GM21576 (cell line): ENCODE measurements around the gene LBHD2.
"Not testable (repeated sequence)": the region's sequence is repeated elsewhere in the genome, so short reads cannot be mapped to it uniquely, and the experiment has no call there.

Source experiments
- ATAC-seq: cut with Tn5 transposase; IDR thresholded peaks from one replicate; pipeline ENCODE4 v1.9.1; 2021; ENCODE audit warnings: mild to moderate bottlenecking, moderate library complexity; ENCODE audit not compliant: unreplicated experiment

LBHD2 gene

DNA sequence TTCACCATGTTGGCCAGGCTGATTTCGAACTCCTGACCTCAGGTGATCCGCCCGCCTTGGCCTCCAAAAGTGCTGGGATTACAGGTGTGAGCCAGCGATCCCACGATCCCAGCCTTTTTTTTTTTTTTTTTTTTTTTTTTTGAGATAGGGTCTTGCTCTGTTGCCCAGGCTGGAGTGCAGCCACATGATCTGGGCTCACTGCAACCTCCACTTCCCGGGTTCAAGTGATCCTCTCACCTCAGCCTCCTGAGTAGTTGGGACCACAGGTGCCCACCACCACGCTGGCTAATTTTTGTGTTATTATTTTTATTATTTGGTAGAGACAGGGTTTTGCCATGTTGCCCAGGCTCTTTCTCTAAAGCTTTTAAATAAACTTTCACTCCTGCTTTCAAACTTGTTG lies 33.5 kb downstream of the LBHD2 start:
- not testable (repeated sequence) for ATAC-seq

DNA sequence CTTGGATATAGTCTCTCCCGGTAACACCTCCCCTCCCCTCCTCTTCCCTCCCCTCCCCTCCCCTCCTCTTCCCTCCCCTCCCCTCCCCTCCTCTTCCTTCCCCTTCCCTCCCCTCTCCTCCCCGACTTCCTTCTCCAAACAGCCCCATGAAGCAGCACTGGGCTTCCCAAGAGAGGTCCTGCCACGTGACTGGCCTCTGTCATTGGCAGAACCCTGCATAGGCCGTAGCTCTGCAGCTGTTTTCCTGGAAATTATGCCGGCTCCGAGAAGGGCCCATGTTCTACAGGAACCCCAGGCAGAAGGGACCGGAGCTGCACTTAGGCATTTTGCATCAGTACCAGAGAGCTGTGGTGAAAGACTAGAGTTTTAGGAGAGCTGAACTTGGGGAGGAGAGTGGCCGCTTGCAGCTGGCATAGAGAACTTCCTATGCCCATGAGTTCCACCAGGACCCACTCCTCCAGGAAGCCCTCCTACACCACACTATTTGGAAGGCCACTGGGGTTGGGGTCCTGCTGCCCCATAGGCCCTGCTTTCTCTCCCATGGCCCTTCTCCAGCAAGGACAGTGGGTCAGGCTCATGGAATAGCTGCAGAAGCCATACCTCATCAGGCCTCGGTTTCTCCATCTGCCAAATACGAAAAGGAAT lies 34.1 kb downstream of the LBHD2 start:
- ATAC-seq = no peak

DNA sequence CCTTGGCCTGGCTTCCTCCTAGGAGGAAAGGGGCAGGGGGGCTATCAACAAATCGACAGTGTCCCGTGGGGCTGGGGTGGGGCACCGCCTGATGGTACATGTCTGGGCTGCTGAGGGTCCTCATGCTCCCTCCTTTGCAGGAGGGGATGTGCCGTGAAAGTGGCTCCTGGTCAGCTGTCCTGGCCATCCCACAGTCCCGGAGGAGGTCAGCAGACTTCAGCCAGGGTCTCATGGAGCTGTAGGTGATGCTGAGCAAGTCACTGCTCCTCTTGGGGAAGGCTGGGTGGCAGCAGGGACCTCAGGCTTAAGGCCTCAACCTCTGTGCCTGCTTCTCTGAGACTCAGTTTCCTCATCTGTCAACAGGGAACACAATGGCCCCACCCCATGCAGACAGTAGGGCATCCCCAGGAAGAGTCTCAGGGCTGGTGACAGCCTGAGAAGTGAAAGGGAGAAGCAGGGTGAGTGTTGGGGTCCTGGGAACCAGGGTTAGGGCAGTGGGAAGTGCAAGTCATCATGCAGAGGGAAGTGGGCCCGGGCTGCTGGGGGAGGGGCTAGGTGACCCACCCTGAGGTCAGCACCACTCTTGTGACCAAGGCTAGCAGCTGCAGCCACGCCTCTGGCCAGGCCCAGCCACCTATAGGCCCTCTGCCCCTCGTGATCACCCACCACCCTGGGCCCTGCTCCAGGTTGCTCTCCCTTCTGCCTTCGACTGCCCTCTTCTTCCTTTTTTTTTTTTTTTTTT lies 34.8 kb downstream of the LBHD2 start:
- ATAC-seq = no peak

DNA sequence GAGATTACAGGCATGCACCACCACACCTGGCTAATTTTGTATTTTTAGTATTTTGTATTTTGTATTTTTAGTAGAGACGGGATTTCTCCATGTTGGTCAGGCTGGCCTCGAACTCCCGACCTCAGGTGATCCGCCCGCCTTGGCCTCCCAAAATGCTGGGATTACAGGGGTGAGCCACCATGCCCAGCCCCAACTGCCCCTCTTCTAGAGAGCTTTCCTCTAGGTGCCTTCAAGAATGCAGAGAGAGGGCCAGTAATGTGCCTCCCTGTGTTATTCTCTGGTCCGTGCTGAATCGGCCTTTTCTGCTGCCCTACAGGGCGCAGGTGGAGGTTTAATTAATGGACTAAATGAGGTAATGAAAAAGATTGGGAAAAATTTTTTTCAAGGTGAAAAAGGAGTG lies 35.5 kb downstream of the LBHD2 start:
- not testable (repeated sequence) for ATAC-seq

DNA sequence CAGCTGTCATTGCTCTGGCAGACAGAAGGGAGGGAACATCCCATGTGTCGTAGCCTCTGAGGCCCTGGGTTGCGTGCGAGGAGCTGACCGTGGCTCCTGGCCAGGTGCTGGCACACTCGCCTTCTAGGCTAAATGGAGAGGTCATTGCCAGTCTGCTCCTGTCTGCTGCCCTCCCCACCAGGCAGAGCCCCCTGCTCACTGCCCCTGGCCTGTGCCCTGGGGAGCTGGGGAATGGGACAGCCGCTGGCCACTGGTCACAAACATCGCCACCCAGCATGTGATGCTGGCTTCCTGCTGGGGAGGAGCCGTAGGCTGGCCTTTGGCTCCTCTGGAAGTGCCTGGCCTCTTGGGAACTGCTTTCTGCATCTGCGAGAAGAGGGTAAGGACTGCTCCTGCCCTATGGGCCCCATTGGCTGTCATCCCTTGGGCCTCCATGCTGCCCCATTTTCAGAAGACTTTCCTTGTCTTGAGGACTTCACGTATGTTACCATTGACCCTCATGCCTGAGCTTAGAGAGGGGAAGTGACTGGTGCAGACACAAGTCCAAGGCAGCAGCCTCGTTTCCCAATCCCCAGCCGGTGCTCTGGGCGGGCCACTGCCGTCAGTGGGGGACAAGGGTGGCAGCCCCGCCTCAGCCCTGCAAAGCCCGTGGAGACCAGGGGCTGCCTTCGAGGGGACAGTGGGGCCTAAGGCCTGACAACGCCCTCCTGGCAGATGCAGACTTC lies 37.3 kb downstream of the LBHD2 start:
- no peak for ATAC-seq

DNA sequence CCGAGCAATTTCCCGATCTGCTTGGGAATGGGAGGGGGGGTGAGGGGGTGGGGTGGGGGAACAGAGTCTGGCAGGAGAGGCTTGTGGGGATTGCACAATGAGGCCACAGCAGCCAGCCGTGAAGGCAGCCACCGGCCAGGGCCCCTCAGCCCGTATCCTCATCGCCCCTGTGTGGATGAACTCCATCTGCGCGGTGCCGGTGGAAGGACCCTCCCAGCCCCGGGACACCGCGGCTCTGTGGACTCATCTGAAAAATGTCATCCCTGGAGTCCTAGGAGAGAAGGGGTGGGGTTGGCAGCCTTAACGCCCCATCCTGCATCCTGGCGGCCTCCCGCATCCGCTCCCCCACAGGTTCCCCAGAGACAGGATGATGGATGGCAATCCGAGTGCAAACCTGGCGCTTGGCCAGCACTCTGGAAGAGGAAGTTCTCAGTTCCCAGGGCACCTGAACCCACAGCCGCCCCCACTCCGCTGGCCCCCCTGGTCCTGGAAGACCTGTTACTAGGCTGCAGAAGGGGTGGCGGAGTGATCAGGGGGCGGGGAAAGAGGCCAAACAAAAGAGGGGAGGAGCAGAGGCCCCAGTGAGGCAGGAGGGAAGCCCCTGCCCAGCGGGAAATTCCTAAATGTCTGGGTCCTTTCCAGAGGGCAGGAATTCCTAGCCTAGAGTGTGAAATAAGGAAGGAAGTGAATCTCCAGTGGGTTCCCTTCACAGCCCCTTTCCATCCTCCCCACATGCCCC lies 38.0 kb downstream of the LBHD2 start:
- ATAC-seq = no peak

DNA sequence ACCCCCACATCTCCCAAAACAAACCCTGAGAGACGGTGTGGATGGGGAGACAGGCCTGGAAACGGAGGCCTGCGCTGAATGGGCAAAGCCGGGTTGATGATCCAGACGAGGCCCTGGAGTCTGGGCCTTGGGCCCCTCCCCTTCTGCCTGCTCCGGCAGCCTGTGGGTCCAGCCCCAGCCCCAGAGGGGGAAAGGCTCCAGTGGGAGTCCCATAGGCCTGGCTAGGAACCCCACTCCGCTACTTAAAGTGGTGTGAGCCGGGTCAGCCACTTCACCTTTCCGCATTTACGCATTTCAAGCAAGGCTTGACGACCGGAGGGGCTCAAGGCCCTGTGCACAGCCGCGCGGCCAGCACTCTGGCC lies 38.6 kb downstream of the LBHD2 start:
- no peak for ATAC-seq

DNA sequence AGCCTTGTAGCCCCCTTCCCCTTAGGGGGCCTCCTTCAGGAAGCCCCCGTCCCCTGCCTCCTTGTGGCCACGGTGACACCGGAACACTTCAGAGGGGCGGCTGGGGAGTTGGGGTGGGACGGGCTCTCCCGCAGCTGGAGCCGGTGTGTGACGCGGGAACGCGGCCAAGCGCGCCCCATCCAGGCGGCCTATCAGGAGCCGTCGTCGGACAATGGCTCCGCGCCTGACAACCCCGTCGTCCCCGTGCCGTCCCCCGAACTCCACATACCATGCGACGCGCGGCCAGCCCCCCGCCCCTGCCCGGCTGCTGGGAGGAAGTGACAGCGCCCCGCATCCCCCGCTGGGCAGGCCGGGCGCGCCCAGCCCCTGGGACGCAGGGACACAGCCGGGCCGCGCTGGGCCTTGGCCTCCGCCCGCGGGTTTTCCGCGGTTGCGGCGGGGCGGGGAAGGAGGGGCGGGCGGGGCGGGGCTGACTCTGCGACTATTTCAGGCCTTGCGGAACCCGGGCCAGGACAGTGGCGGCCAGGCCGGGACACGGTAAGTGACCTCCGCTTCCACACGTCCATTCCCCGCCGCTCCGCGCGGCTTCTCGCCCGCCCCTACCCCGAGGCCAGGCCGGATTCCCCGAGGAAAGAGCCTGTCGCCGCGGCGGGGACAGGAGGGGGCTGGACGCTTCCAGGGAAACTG lies 39.1 kb downstream of the LBHD2 start, which contains the start of gene TNFAIP2:
Gene TNFAIP2, plus strand, starts transcription at position 515 of the 687 bp plus-strand sequence. CDS start 2,997 bp downstream, outside the sequence.
- ATAC-seq = no peak

DNA sequence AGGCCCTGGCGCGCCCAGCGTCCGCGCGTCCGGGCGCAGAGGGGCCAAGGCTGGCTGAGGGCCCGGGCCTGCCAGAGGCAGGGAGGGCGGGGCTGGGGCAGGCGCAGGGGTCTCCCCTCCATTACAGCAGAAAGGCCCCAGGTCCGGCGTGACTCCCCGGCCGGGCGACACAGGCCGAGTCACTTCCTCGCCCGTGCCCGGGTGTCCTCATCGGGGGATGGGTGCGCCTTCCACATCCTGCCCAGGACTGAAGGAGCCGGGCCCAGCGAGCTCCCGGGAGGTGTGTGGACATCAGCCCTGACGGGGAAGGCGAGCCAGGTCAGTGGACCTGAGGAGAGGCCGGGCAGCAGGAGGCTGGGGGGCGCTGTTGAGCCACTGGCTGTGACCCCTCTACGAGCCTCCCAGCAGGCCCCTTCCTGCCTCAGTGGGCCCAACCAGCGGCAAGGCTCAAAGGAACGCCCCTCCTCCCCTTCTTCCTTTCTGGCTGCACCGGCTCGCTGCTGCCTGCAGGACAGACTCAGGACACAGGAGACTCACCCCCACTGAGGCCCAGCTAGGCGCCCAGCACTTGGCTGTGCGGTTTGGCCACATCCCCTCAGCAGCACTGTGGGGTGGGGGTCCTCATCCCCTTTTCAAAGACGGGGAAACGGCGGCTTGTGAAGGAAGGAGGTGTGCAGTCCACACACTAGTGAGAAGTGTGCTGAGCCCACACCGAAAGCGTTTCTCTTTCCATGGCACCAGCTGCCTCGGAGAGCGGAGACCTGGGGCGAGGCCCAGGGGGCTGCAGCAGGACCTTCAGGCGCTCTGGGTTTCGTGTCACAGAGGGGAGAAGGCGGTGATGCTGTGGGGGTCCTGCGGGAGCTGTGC lies 39.9 kb downstream of the LBHD2 start:
- ATAC-seq = no peak

DNA sequence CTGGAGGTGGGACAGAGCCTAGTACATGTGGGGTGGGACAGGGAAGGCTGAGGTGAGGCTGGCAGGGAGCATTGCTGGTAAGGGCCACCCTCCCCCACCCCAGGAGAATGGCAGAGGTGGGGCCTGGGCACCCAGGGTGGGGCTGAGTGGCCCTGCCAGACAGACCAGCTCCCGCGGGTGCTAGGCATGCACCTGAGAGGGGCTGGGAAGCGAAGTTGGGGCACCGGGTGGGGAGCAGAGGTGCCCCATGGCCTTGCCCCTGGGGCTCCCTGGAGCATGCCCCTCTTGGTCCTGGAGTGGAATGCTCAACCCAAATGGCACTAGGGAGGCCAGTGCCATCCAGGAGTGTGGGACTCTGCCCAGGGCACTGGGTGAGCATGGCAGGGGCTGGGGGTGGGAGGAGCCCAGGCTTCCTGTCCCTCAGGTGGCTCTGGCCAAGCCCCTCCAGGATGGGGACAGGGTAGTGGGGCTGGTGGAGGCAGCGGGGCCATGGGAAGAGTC lies 40.5 kb downstream of the LBHD2 start:
- no peak for ATAC-seq

DNA sequence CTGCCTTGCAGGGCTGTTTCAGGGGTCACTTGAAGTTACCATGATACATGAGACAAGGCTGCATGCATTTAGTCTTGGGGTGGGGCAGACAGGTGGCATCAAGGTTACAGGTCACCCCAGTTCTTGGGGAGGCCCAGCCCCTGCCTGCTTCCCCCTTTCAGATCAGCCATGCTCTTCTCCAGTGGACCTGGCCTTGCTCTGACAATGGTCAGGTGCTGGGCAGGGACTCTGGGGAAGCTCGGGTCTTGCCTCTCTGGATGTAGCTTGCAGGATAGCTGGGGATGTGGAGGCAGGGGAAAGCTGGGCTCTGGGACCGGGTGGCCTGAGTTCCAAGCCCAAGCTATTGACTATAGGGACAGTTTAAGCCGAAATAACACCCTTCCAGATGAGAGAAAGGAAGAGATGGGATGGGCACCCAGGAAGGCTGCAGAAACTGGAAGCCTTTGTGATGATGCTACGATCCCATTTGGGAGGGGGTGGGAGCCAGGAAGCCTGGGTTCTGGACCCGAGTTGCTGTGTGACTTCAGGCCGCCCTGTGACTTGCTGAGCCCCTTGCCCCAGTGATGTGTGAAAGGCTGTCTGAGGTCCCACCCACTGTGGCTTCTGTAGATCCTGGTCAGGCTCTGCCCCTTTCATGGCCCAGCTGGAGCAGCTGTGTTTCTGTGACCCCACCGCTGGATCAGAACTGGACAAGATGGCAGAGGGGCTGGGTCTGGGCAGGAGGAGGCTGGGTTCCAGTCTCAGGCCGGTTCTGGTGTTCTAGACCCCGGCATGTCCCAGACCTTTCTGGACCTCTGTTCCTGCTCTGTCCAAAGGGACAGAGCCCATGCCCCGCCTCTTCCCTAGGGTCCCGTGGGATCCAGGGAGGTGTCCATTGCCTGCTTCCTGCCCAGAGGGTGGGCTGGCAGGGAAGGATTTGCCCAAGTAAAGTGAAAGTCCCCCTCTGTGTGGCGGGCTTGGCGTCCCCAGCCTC lies 41.4 kb downstream of the LBHD2 start:
- no peak for ATAC-seq

DNA sequence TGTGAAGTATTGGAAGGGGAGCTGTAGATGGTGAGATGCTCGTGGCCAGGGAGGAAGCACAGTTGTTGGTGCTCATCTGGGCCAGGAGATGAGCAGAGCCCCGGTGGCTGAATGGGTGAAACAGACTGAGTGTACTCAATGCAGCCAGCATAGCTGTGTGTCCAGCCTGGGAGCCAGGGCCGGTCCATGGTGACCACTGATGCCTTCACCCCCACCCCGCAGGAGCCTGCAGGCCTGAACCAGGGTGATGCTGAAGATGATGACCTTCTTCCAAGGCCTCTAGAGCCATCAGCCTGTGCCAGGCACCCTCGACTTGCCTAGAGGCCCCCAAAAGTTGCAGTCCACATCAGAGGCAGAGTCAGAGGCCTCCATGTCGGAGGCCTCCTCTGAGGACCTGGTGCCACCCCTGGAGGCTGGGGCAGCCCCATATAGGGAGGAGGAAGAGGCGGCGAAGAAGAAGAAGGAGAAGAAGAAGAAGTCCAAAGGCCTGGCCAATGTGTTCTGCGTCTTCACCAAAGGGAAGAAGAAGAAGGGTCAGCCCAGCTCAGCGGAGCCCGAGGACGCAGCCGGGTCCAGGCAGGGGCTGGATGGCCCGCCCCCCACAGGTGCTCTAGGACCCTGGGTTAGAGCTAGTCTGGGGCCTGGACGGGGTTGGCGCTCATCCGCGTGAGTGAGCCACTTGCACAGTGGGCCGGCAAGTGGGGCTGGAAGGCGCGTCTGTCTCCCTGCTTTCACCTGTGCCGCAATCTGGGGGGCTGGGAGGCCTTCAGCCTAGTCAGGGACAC lies 42.3 kb downstream of the LBHD2 start:
- ATAC-seq = no peak

DNA sequence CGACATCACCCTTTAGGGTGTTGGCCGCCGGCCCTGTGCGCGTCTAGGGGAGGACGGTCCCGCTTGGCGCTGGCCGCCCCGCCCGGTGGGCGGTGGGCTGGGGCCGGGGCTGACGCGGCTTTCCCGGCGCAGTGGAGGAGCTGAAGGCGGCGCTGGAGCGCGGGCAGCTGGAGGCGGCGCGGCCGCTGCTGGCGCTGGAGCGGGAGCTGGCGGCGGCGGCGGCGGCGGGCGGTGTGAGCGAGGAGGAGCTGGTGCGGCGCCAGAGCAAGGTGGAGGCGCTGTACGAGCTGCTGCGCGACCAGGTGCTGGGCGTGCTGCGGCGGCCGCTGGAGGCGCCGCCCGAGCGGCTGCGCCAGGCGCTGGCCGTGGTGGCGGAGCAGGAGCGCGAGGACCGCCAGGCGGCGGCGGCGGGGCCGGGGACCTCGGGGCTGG lies 42.9 kb downstream of the LBHD2 start:
- ATAC-seq = no peak

DNA sequence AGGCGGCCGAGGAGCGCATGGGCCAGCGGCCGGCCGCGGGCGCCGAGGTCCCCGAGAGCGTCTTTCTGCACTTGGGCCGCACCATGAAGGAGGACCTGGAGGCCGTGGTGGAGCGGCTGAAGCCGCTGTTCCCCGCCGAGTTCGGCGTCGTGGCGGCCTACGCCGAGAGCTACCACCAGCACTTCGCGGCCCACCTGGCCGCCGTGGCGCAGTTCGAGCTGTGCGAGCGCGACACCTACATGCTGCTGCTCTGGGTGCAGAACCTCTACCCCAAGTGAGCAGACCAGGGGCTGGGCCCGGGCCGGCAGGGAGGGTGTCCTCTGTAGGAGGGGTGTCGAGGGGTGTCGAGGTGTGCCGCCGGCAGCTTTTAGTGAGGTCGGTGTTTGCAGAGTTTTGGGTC lies 43.3 kb downstream of the LBHD2 start:
- no peak for ATAC-seq

DNA sequence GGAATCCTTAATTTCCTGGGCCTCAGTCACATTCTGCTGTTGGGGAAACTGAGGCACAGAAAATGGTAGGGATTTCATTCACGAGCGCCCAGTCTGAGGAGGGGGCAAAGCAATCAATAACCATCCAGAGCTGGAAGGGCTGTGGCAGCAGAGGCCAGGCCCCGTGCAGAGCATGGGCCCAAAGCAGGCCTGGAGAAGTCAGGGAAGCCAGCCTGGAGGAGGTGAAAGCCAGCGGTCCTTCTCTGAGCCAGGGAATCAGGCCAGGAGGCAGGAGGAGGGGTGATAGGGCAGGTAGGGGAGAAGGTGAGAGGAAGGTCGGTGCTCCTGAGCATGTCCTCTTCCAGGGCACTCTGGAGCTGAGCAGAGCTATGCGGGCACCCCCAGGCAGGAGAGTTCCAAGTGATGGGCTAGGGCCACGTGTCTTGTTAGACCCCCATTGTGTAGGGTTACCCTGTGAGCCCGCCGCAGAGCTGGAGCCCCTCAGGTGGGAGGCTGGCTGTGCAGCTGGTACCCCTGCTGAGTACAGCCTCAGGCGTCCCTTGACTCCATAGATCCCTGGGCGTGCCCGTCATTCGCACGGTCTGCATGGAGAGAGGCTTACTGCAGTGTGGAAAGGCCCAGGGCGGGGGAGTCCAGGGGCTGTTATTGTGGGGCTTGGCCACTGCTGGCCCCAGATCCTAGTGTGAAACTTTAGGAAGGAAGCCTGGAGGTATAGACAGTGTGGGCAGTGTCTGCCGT lies 44.0 kb downstream of the LBHD2 start:
- no peak for ATAC-seq

DNA sequence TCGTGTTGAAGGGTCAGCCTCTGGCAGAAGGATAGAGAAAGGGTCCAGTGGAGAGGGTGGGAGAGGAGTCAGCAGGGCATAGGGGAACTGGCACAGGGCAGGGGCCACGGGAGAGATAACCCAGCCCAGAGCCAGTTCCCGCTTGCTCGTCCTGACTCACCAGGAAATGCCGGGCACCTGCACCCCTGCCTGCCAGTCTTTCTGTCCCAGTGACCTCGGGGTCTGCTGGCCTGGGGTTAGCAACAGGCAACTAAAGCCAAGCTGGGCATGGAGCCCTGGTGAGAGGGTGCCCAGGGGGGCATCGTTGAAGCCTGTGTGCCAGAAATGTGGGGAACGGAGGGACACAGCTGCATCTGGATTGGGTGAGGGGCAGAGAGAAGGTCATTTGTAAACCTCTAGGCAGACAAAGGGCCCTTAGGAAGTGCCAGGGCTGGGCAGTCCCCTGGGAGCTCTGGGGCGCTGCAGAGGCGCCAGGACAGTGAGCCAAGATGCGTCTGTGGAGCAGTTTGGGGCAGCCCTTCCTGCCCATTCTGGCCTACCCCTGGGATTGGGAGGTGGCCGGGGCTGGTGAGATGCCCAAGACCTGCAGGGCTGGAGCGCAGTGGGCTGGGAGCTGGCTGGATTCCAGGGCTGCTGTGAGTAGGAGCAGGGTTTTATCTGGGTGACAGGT lies 44.8 kb downstream of the LBHD2 start:
- ATAC-seq = no peak
